ENCODE data around the gene LHFPL3.

- TF ChIP-seq CTCF (IDR thresholded peaks at IDR 0.05; ENCODE audit: poor library complexity, severe bottlenecking) (no peak), EZH2 (IDR thresholded peaks at IDR 0.05; ENCODE audit: borderline replicate concordance, insufficient read depth, low read length, poor library complexity, severe bottlenecking) (no peak), POLR2AphosphoS5 (IDR thresholded peaks at IDR 0.05) (no peak), EP300 (conservative IDR thresholded peaks at IDR 0.05; ENCODE audit: poor library complexity, severe bottlenecking) (no peak)
Observed at GRCh38 chr7:104371980-104372357, 43.6 kb downstream of the LHFPL3 start.
